H9 (cell line): ENCODE results near the gene OLFM4. TPM values are rescaled to one million over a fixed set of nuclear protein-coding genes. Genes with fewer than 3 reads are reported as not detected.

ENCODE experiments used
- DNase-seq: peaks from one replicate; pipeline ENCODE4 v3.0.0-alpha.2; 2017
- H2AFZ ChIP-seq: one replicate; pipeline ENCODE4 v1.6.1; 2013; ENCODE audit warnings: mild to moderate bottlenecking, low read length, control low read depth, moderate library complexity
- H2AK5ac ChIP-seq: 2 replicates; pipeline ENCODE4 v1.6.1; 2013; ENCODE audit warnings: low read length, control low read depth, mixed read lengths; ENCODE audit not compliant: insufficient read length
- H2BK120ac ChIP-seq: one replicate; pipeline ENCODE4 v1.6.1; 2013; ENCODE audit warnings: low read depth, mild to moderate bottlenecking, low read length, control low read depth, inconsistent platforms; ENCODE audit not compliant: poor library complexity, severe bottlenecking
- H2BK12ac ChIP-seq: 2 replicates; pipeline ENCODE4 v1.6.1; 2013; ENCODE audit warnings: low read length, control low read depth, mixed read lengths, low read depth; ENCODE audit not compliant: insufficient read length
- H2BK15ac ChIP-seq: 2 replicates; pipeline ENCODE4 v1.6.1; 2013; ENCODE audit warnings: low read depth, low read length, control low read depth
- H2BK20ac ChIP-seq: one replicate; pipeline ENCODE4 v1.6.1; 2013; ENCODE audit warnings: low read depth, mild to moderate bottlenecking, low read length, control low read depth, inconsistent platforms; ENCODE audit not compliant: poor library complexity, severe bottlenecking
- H2BK5ac ChIP-seq: 2 replicates; pipeline ENCODE4 v1.6.1; 2013; ENCODE audit warnings: low read length, control low read depth, mixed read lengths; ENCODE audit not compliant: insufficient read length
- H3K14ac ChIP-seq: 2 replicates; pipeline ENCODE4 v1.6.1; 2013; ENCODE audit warnings: low read length, control low read depth; ENCODE audit not compliant: insufficient read depth
- H3K18ac ChIP-seq: 2 replicates; pipeline ENCODE4 v1.6.1; 2013; ENCODE audit warnings: low read depth, mild to moderate bottlenecking, mixed read lengths, low read length, control low read depth; ENCODE audit not compliant: insufficient read length
- H3K23ac ChIP-seq: 2 replicates; pipeline ENCODE4 v1.6.1; 2013; ENCODE audit warnings: low read length, control low read depth, mixed read lengths, low read depth; ENCODE audit not compliant: insufficient read length
- H3K23me2 ChIP-seq: 2 replicates; pipeline ENCODE4 v1.6.1; 2013; ENCODE audit warnings: low read depth, mild to moderate bottlenecking, mixed read lengths, low read length, control low read depth; ENCODE audit not compliant: insufficient read length, poor library complexity, severe bottlenecking
- H3K27ac ChIP-seq: 2 replicates; pipeline ENCODE4 v1.5.1; 2013; ENCODE audit warnings: low read length, control low read depth, mixed read lengths, low read depth; ENCODE audit not compliant: insufficient read length
- H3K27me3 ChIP-seq: 2 replicates; pipeline ENCODE4 v1.6.1; 2013; ENCODE audit warnings: low read length, control low read depth, inconsistent platforms; ENCODE audit not compliant: insufficient read depth
- H3K4ac ChIP-seq: 2 replicates; pipeline ENCODE4 v1.6.1; 2013; ENCODE audit warnings: low read depth, mild to moderate bottlenecking, control low read depth, inconsistent platforms, low read length, moderate library complexity
- H3K4me1 ChIP-seq: 2 replicates; pipeline ENCODE4 v1.6.1; 2013; ENCODE audit warnings: low read length, control low read depth, inconsistent platforms; ENCODE audit not compliant: insufficient read depth
- H3K4me2 ChIP-seq: 2 replicates; pipeline ENCODE4 v1.6.1; 2013; ENCODE audit warnings: low read length, control low read depth, mixed read lengths; ENCODE audit not compliant: insufficient read length, insufficient read depth
- H3K56ac ChIP-seq: 2 replicates; pipeline ENCODE4 v1.6.1; 2013; ENCODE audit warnings: low read depth, mild to moderate bottlenecking, mixed read lengths, low read length, control low read depth; ENCODE audit not compliant: insufficient read length
- H3K79me1 ChIP-seq: 2 replicates; pipeline ENCODE4 v1.6.1; 2013; ENCODE audit warnings: low read depth, mild to moderate bottlenecking, moderate library complexity, low read length, control low read depth, inconsistent platforms; ENCODE audit not compliant: insufficient read depth, poor library complexity, severe bottlenecking
- H3K79me2 ChIP-seq: 2 replicates; pipeline ENCODE4 v1.6.1; 2013; ENCODE audit warnings: low read length, control low read depth, inconsistent platforms; ENCODE audit not compliant: insufficient read depth
- H3K9ac ChIP-seq: 2 replicates; pipeline ENCODE4 v1.6.1; 2013; ENCODE audit warnings: low read length, control low read depth, mixed read lengths; ENCODE audit not compliant: insufficient read length; ENCODE audit errors: extremely low read depth
- H3K9me3 ChIP-seq: one replicate; pipeline ENCODE4 v1.6.1; 2013; ENCODE audit warnings: low read depth, low read length, inconsistent platforms; ENCODE audit not compliant: control insufficient read depth
- H3T11ph ChIP-seq: one replicate; pipeline ENCODE4 v1.6.1; 2013; ENCODE audit warnings: mild to moderate bottlenecking, low read length, control low read depth, inconsistent platforms
- H4K20me1 ChIP-seq: one replicate; pipeline ENCODE4 v1.6.1; 2013; ENCODE audit not compliant: control insufficient read depth, insufficient read length, insufficient read depth
- H4K5ac ChIP-seq: 2 replicates; pipeline ENCODE4 v1.6.1; 2013; ENCODE audit warnings: low read depth, mild to moderate bottlenecking, mixed read lengths, low read length, control low read depth; ENCODE audit not compliant: insufficient read length
- H4K8ac ChIP-seq: replicated peaks from 2 replicates; pipeline ENCODE4 v1.6.1; 2013; ENCODE audit warnings: low read length, control low read depth, mixed read lengths, low read depth; ENCODE audit not compliant: insufficient read length
- H4K91ac ChIP-seq: 2 replicates; pipeline ENCODE4 v1.6.1; 2013; ENCODE audit warnings: low read depth, mild to moderate bottlenecking, moderate library complexity, mixed read lengths, low read length, control low read depth; ENCODE audit not compliant: insufficient read length
- H3K27ac Mint-ChIP-seq, 3 experiments: 2 replicates in 2 of 3; 3 replicates in 1 of 3; pipeline ENCODE4 v1.8.0; 2020 to 2021; ENCODE audit warnings: mixed read lengths in 3 of 3, mild to moderate bottlenecking in 1 of 3, moderate library complexity in 1 of 3
- H3K27me3 Mint-ChIP-seq: 2 replicates; pipeline ENCODE4 v1.8.0; 2021; ENCODE audit warnings: low read depth, mild to moderate bottlenecking, moderate library complexity, mixed read lengths
- H3K36me3 Mint-ChIP-seq, 3 experiments: 2 replicates in 2 of 3; 3 replicates in 1 of 3; pipeline ENCODE4 v1.8.0; 2020 to 2021; ENCODE audit warnings: low read depth in 3 of 3, mixed read lengths in 3 of 3; ENCODE audit not compliant: insufficient read depth in 1 of 3
- H3K4me1 Mint-ChIP-seq, 2 experiments: 2 replicates each; pipeline ENCODE4 v1.8.0; 2020; ENCODE audit warnings: mixed read lengths in 2 of 2
- H3K4me3 Mint-ChIP-seq, 2 experiments: 2 replicates in 1 of 2; 3 replicates in 1 of 2; pipeline ENCODE4 v1.8.0; 2020 to 2021; ENCODE audit warnings: mild to moderate bottlenecking in 2 of 2, mixed read lengths in 2 of 2, moderate library complexity in 1 of 2
- H3K9me3 Mint-ChIP-seq, 2 experiments: 2 replicates in 1 of 2; 3 replicates in 1 of 2; pipeline ENCODE4 v1.8.0; 2020; ENCODE audit warnings: mild to moderate bottlenecking in 2 of 2, mixed read lengths in 2 of 2, moderate library complexity in 1 of 2
- CTCF ChIP-seq: fragments of 200-600 bp; sonication (generic); conservative IDR thresholded peaks from 3 replicates; pipeline ENCODE4 v1.8.0; 2021; ENCODE audit warnings: antibody characterized with exemption, mild to moderate bottlenecking
- WGBS: extraction: QIAGEN DNeasy Blood & Tissue Kit; methylation state at CpG from one replicate; pipeline ENCODE4 v1.1.7; 2013; ENCODE audit warnings: missing lambda C conversion rate, low lambda C conversion rate, mixed read lengths; ENCODE audit not compliant: insufficient read length; ENCODE audit errors: extremely low coverage; 5-methylcytosine and 5-hydroxymethylcytosine counted together
- total RNA-seq: library from RNA; stranded (reverse); gene quantifications from 2 replicates; pipeline ENCODE4 v1.2.1, GENCODE V29; 2021

OLFM4 gene
- total RNA-seq, 1 experiment from 2014 or later, result not detected

- H2BK120ac ChIP-seq, result no peak overlapping the region
- H3K56ac ChIP-seq, result no peak overlapping the region
- H4K91ac ChIP-seq, result no peak overlapping the region
- H4K20me1 ChIP-seq, result no peaks in the 10 kb centered on the region
- H2AK5ac ChIP-seq, result no peak overlapping the region
- H3K23me2 ChIP-seq, result no peaks in the 10 kb centered on the region
- H3K23ac ChIP-seq, result no peak overlapping the region
- TF ChIP-seq CTCF, result no peak
- no peaks in the 10 kb centered on the region for H3K4me1 ChIP-seq
- H3T11ph ChIP-seq, result no peak overlapping the region
- H3K18ac ChIP-seq, result no peak overlapping the region
- Mint-ChIP-seq H3K36me3 (no peaks in the 10 kb centered on the region), H3K4me1 (peaks cover 15 to 16% of the 10 kb centered on the region in 2 experiments), H3K27ac (no peak overlapping the region), H3K4me3 (no peak overlapping the region), H3K27me3 (peaks cover 2% of the 10 kb centered on the region), H3K9me3 (no peaks in the 10 kb centered on the region)
- H3K4ac ChIP-seq, result no peak overlapping the region
- no peaks in the 10 kb centered on the region for H3K79me1 ChIP-seq
- H2AFZ ChIP-seq, result no peak overlapping the region
- no peak overlapping the region for H3K4me2 ChIP-seq
- H3K14ac ChIP-seq, result no peak overlapping the region
- H3K79me2 ChIP-seq, result no peaks in the 10 kb centered on the region
- no peak overlapping the region for H2BK5ac ChIP-seq
- no peak for DNase-seq
- no peak overlapping the region for H2BK12ac ChIP-seq
- WGBS, result no CpG with 5 or more reads among the region's 2 CpGs
- no peaks in the 10 kb centered on the region for H3K27me3 ChIP-seq
- no peaks in the 10 kb centered on the region for H3K9me3 ChIP-seq
- H3K27ac ChIP-seq, result no peak overlapping the region
- no peak overlapping the region for H3K9ac ChIP-seq
- no peak overlapping the region for H2BK20ac ChIP-seq
- no peak overlapping the region for H4K8ac ChIP-seq
- no peak overlapping the region for H4K5ac ChIP-seq
- no peak overlapping the region for H2BK15ac ChIP-seq
Observed at GRCh38 chr13:53043398-53043797, 14.8 kb downstream of the OLFM4 start.
